ENCODE results near the gene TXNDC12.

TXNDC12 gene

DNA sequence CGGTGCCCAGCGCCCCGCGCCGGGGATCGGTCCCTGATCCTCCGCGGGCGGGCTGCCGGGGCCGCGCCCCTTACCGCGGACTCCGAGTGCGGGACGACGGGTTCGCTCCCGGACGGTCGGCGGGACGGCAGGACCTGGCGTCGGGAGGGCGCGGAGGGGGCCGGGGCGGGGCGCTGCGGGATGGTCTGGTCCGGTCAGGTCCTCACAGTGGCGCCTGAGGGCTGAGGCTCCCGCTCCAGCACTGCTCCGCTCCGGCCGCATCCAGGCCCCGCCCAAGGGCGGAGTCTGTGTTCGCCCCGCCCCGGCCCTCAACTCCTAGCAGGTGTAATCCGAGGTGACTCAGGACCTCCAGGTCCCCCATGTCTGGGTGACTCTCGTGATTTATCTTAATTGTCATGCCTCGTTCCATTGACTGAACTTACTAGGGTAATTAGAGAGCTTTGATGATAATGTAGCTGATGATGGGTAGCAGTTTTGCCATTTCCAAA, 64.5 kb downstream of the TXNDC12 start, which contains the start of gene RAB3B:
RAB3B (minus strand) TSS at position 223 of the 488 bp plus-strand sequence. CDS start 13,583 bp downstream, outside the sequence.
- peak in 1 of 2 donors; percentile 8 for DNase-seq

DNA sequence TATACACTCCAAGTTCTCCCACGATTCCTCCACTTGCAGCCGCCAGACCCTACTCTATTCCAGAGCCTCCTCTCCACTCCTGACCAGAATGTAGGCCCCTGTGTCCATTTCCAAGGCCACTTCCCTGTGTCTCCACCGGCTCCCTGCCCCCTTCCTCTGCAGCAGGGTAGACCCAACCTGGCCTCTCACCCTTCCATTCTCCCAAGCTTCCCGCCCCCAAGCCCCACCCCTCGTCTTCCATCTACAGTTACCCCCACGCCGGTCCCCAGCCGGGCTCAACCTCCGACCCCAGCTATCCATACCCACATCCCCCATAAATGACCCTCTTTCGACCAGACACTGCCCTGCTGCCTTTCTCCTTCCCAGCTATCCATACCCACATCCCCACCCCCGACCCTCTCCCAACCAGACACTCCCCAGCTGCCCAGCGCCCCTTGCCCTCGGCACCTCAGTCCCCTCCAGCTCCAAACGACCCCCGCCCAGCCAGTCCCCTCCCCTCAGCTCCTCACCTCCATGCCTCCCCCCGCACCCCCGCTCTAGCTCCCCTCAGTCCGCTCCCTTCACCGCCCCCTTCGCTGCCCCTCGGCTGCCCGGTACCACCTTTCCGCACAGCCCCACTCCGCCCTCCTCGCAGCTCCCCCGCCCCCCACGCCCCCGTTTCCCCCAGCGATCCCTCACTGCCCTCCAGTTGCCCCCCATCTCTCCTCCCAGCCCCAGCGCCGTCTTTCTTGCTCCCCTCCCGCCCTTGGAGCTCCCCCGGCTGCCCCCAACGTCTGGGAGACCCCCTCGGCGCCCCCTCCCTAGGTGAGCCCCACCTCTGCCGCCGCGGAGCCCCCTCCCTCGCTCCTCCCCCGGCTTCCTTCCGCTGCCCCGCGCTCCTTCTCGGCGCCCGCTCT, 65.2 kb downstream of the TXNDC12 start:
- DNase-seq: no peak

DNA sequence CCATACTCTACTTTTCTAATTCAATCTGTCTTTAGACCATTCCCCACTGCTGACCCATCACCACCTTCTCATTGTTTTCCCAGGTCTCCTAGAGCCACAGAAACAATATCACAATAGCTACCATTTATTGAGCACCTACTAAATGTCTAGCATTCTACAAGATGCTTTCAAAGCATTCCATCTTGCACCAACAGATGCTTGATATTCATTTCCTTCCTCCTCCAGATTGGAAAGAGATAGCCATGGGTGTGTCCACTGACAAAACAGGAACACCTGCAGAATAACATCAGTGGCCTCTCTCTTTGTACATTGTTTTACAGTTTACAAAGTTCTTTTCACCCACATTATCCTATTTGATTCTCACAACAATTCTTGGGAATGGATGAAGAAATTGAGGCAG, 66.7 kb downstream of the TXNDC12 start:
- no peak for DNase-seq

DNA sequence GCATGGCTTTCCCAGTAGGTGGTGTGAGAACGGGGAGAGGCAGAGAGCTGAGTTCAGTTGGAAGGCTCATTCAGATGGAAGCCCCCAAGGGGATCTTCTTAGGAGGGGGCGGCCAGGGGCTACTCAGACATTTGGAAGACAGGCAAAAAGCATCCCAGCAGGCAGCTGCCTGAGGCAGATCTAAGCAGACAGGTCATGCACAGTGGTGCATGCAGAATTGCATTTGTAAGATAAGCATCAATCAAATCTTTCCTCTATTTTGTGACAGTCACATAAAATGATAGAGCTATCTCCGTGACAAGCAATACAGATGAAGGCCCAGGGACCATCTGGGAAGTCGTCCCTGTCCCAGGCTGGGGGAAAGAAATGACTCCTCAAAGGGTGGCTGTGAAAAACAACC, 68.3 kb downstream of the TXNDC12 start:
- DNase-seq: no peak

DNA sequence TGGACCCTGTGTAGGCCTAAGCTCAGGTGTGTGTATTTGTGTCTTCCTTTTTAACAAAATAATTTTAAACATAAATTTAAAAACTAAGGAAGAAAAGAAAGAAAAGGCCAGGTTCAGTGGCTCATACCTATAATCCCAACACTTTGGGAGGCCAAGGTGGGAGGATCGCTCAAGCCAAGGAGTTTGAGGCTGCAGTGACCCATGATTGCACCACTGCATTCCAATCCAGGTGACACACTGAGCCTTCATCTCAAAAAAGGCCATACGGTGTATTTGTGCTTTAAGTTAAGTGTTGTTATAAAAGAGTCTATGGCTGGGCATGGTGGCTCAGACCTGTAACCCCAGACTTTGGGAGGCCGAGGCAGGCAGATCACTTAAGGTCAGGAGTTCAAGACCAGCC, 72.8 kb downstream of the TXNDC12 start:
- DNase-seq: no peak

DNA sequence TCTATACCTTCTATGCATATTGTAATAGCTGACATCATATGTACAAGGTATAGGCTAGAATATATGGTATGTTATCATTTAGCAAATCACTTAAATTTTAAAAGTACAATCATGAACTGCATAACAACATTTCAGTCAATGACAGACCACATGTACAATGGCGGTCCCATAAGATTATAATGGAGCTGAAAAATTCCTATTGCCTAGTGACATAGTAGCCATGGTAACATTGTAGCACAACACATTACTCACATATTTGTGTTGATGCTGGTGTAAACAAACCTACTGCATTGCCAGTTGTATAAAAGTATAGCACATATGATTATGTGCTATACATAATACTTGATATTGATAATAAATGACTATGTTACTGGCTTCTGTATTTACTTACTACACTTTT, 73.4 kb downstream of the TXNDC12 start:
- DNase-seq: no peak

DNA sequence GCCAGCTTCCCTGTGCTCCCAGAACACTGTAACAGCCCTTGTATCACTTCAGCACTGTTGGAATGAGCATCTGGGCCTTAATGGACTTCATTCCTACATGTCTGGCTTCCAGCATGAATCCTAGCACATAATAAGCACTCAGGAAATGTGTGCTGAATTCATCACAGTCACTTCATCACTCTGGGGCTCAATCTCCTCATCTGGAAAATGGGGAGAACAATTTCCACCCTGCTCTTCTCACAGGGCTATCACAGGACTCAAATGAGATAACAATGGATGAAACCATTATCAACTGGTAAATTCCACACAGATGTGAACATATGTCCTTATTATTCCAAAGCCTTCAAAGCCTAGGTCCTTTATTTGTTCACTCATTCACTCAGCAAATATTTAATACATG, 76.9 kb downstream of the TXNDC12 start:
- no peak for DNase-seq

DNA sequence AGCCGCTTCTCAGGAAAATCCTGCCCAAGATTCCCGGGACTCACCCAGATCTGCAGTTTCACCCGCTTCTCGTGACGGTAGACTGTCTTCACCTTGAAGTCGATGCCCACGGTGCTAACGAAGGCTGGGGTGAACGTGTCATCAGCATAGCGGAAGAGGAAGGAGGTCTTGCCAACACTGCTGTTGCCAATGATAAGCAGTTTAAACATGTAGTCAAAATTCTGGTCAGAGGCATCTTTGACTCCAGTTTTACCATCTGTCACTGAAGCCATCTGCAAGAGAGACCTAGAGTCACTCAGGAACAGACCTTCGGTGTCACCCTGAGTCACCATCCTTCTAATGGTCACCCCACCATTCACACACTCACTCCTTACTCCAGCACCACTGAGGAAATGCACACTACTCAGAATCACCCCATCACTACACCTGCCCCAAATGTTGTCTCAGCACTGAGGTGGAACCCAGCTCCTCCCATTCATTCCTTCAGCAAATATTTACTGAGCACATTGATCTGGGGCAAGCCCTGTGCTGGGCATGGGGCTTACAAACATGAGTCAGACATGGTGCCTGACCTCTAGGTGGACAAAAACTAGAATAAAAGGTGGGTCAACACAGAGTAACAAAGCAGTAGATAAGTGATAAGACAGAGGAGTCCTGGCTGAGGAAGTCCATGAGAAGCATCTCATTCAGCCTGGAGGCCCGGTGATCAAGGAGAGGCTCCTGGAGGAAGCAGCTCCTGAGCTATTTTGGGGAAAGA, 78.0 kb downstream of the TXNDC12 start:
- no peak for DNase-seq

DNA sequence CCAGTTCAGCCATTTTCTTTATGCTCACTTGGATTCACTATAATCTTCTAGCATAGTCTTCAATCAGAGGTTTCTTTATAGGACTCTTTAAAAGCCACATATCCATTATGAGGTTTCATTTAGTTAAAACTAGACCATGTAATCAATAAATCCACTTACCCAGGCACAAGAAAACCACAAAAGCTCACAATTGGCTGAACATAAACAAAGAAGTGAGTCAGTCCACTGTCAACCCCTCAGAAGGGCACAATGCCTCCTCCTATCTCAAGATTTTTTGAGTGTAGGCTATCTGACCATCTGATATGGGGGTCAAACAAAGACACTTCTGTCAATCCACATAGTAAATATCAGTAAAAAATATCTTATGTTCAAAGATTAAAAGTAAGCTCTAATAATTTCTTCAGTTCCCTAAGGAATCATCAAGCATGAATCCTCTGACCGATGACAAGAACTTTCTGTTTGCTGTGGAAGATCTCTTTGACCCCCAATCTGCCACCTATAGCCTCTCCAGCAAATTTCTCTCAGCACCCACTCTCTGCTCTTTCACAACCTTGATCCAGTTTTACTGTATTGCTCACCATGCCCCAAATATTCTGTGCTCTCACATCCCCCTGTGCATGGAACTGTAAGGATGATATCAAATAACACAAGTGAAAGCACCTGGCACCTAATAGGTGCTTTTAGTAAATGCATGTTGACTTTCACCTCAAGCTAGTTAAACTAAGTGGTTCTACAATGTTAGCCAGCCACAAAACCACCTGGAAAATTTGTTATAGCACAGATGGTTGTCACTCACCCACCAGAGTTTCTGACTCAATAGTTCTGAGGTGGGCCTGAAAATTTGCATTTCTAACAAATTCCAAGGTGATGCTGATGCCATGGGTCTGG, 81.2 kb downstream of the TXNDC12 start:
- no peak for DNase-seq
